Measurements from ENCODE around the gene PLXND1. TPM values are rescaled to one million over a fixed set of nuclear protein-coding genes. Genes with fewer than 3 reads are reported as not detected.

PLXND1 gene
- total RNA-seq, 1 experiment from 2014 or later, result 47.3 TPM

DNA sequence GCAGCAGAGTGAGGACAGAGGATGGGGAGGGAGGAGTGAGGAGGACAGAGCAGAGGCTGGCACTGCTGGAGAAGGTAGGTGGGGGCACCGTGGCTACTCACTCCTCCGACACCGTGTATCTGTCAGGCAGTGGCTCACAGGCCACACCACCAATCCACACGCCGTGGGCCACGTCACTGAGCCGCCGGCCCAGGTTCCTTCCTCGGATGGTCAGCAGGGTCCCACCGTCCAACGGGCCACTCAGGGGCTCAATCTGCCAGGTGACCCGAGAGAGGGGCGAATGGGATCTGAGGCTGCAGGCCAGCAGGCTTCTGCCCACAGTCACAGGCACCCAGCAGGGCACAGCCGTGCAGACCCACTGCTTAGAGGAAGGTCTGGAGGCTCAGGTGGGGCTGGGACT lies 33.0 kb downstream of the PLXND1 start:
- H2AFZ ChIP-seq (ENCODE audit: low read depth, low read length, poor library complexity, severe bottlenecking), result no peak overlapping the region
- H3K4me3 ChIP-seq (replicated peaks in 1 of 2; ENCODE audit: low read depth in 1 of 2, low read length in 2 of 2), result no peak overlapping the region
- no peaks in the 10 kb centered on the region for H3K27me3 ChIP-seq (ENCODE audit: insufficient read depth, low read length)
- no peaks in the 10 kb centered on the region for H3K9me3 ChIP-seq (ENCODE audit: control insufficient read depth in 1 of 2, insufficient read depth in 1 of 2, low read depth in 1 of 2, low read length in 2 of 2)
- ATAC-seq, result no peak
- no peak for DNase-seq (ENCODE audit: low read depth, low spot score)
- ChIA-PET RAD21 (ENCODE audit: low non-redundant PET in 1 of 2, low total read pairs in 2 of 2, uncharacterized antibody in 2 of 2, unreplicated experiment in 2 of 2) (no interaction called here), POLR2A (no interaction called here), CTCF (no interaction called here)
- H3K36me3 ChIP-seq (ENCODE audit: control insufficient read depth in 1 of 2, insufficient read depth in 2 of 2, low read length in 2 of 2), result no peaks in the 10 kb centered on the region; a peak in 1 of 4 replicates
- no peak overlapping the region for H3K9ac ChIP-seq (ENCODE audit: low read length)
- no peaks in the 10 kb centered on the region for H3K9me2 ChIP-seq (ENCODE audit: insufficient read depth)
- no peak overlapping the region for H3K27ac ChIP-seq (ENCODE audit: low read depth, low read length)
- intact Hi-C loops (cut with micrococcal nuclease), result no loop called here
- no TSS peak for BruUV-seq (replicated peaks)
- TF ChIP-seq POLR2A (IDR thresholded peaks at IDR 0.05; ENCODE audit: borderline replicate concordance, extremely low read depth, insufficient read depth, insufficient read length) (no peak), POLR2AphosphoS5 (IDR thresholded peaks at IDR 0.05; ENCODE audit: low read depth, low read length) (no peak), ELF1 (IDR thresholded peaks at IDR 0.05; ENCODE audit: borderline replicate concordance, low read depth) (no peak), JUND (IDR thresholded peaks at IDR 0.05) (no peak), SIN3A (IDR thresholded peaks at IDR 0.05; ENCODE audit: low read depth) (no peak), YY1 (IDR thresholded peaks at IDR 0.05; ENCODE audit: extremely low read depth, insufficient replicate concordance, low read depth, low read length) (no peak), TCF7L2 (IDR thresholded peaks at IDR 0.05; ENCODE audit: borderline replicate concordance, extremely low read depth, insufficient read depth, insufficient read length) (no peak), SP1 (IDR thresholded peaks at IDR 0.05; ENCODE audit: low read depth) (no peak), EZH2 (IDR thresholded peaks at IDR 0.05) (no peak), FOSL1 (IDR thresholded peaks at IDR 0.05; ENCODE audit: low read depth) (no peak), CEBPB (IDR thresholded peaks at IDR 0.05; ENCODE audit: low read depth) (no peak), ZNF274 (IDR thresholded peaks at IDR 0.05; ENCODE audit: low read depth, low read length) (no peak), RAD21 (IDR thresholded peaks at IDR 0.05; ENCODE audit: low read depth) (no peak), EZH2phosphoT487 (IDR thresholded peaks at IDR 0.05; ENCODE audit: borderline replicate concordance) (no peak)
- TF ChIP-seq, protein P1, sequence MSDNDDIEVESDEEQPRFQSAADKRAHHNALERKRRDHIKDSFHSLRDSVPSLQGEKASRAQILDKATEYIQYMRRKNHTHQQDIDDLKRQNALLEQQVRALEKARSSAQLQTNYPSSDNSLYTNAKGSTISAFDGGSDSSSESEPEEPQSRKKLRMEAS (IDR thresholded peaks at IDR 0.05), result no peak
- TF ChIP-seq, protein P2, sequence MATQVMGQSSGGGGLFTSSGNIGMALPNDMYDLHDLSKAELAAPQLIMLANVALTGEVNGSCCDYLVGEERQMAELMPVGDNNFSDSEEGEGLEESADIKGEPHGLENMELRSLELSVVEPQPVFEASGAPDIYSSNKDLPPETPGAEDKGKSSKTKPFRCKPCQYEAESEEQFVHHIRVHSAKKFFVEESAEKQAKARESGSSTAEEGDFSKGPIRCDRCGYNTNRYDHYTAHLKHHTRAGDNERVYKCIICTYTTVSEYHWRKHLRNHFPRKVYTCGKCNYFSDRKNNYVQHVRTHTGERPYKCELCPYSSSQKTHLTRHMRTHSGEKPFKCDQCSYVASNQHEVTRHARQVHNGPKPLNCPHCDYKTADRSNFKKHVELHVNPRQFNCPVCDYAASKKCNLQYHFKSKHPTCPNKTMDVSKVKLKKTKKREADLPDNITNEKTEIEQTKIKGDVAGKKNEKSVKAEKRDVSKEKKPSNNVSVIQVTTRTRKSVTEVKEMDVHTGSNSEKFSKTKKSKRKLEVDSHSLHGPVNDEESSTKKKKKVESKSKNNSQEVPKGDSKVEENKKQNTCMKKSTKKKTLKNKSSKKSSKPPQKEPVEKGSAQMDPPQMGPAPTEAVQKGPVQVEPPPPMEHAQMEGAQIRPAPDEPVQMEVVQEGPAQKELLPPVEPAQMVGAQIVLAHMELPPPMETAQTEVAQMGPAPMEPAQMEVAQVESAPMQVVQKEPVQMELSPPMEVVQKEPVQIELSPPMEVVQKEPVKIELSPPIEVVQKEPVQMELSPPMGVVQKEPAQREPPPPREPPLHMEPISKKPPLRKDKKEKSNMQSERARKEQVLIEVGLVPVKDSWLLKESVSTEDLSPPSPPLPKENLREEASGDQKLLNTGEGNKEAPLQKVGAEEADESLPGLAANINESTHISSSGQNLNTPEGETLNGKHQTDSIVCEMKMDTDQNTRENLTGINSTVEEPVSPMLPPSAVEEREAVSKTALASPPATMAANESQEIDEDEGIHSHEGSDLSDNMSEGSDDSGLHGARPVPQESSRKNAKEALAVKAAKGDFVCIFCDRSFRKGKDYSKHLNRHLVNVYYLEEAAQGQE (IDR thresholded peaks at IDR 0.05; ENCODE audit: low read depth), result no peak
- TF ChIP-seq, protein P3, sequence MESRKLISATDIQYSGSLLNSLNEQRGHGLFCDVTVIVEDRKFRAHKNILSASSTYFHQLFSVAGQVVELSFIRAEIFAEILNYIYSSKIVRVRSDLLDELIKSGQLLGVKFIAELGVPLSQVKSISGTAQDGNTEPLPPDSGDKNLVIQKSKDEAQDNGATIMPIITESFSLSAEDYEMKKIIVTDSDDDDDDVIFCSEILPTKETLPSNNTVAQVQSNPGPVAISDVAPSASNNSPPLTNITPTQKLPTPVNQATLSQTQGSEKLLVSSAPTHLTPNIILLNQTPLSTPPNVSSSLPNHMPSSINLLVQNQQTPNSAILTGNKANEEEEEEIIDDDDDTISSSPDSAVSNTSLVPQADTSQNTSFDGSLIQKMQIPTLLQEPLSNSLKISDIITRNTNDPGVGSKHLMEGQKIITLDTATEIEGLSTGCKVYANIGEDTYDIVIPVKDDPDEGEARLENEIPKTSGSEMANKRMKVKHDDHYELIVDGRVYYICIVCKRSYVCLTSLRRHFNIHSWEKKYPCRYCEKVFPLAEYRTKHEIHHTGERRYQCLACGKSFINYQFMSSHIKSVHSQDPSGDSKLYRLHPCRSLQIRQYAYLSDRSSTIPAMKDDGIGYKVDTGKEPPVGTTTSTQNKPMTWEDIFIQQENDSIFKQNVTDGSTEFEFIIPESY (IDR thresholded peaks at IDR 0.05; ENCODE audit: extremely low read depth, insufficient replicate concordance, low read length), result no peak
- TF ChIP-seq, protein P4, sequence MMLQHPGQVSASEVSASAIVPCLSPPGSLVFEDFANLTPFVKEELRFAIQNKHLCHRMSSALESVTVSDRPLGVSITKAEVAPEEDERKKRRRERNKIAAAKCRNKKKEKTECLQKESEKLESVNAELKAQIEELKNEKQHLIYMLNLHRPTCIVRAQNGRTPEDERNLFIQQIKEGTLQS (IDR thresholded peaks at IDR 0.05), result no peak
- H3K4me1 ChIP-seq (ENCODE audit: control insufficient read depth in 1 of 2, insufficient read depth in 2 of 2, low read length in 2 of 2), result no peaks in the 10 kb centered on the region
- no peak overlapping the region for H3K4me2 ChIP-seq (ENCODE audit: low read length)
- H4K20me1 ChIP-seq (ENCODE audit: insufficient read depth), result no peaks in the 10 kb centered on the region
- no peaks in the 10 kb centered on the region for H3K79me2 ChIP-seq (ENCODE audit: insufficient read depth, low read length)

Measured in HCT116 (cell line).